HG03378 (cell line): Measurements from ENCODE around the gene EFNB1.

Source experiments
- ATAC-seq: cut with Tn5 transposase; IDR thresholded peaks from one replicate; pipeline ENCODE4 v1.9.1; 2021; ENCODE audit warnings: mild to moderate bottlenecking, moderate library complexity; ENCODE audit not compliant: unreplicated experiment

The EFNB1 gene

DNA sequence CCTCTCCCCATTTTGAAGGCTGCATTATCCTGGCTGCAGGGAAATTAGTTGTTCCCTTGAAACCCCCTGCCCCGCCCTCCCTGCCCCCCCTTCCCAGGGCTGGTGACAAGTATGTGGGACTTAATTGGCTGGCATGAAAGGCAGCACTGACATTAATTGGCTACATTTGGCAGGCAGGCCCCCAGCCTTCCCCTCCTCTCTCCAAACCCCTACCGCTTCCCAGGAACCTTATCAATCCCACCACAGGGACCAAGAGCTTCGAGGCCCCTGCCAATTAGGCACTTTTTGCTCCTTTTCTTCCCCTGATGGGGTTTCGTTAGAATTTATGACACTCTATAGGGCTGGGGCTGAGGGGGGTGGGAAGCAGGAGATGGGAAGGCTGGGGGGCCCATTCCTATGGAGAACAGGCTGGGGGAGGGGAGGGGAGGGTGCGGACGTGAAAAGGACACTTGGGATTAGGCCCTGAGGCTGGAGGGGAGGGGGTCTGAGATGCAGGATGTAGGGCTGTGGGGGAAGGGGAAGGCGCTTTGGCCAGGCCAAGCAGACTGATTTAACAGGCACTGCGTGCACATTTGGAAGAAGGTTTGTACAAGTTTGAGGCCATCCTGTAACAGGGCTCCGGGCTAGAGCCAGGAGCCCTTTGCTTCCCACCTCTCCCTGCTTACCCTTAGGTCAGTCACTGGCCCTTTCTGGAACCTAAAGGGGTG, 52.2 kb downstream of the EFNB1 start:
- ATAC-seq, result no peak

GRCh38 chrX:68881911-68882310, 53.1 kb downstream of the EFNB1 start:
- ATAC-seq, result no peak

DNA sequence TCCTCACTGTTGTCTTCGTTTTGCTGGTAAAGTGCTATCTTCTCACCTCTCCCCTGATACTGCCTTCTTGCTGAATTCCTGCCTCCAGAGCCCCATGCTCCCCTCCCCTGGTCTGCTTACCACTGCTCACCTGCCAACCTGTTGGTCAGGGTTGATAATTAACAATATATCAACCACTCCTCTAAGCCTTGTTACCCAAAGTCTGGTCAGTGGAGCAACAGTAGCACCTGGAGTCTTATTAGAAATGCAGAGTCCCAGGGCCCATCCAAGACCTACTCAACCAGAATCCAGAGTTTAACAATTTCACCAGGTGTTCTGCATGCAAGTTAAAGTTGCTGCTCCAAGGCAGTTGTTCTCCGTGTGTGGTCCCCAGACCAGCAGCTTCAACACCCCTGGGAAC, 55.0 kb downstream of the EFNB1 start:
- ATAC-seq, result no peak

GRCh38 chrX:68889249-68889648, 60.4 kb downstream of the EFNB1 start:
- no peak for ATAC-seq
